ENCODE measurements around the gene CHMP1A.

Gene CHMP1A

GRCh38 chr16:89623511-89624261 is 33.8 kb downstream of the CHMP1A start:
- DNase-seq (ENCODE audit: low read depth): no peak

- DNase-seq (ENCODE audit: low read depth): no peak
Observed at GRCh38 chr16:89621698-89622409, 35.7 kb downstream of the CHMP1A start.

- DNase-seq (ENCODE audit: low read depth): no peak
Observed at GRCh38 chr16:89621136-89621697, 36.3 kb downstream of the CHMP1A start.

- DNase-seq (ENCODE audit: low read depth): no peak
Observed at GRCh38 chr16:89620406-89620841, 37.1 kb downstream of the CHMP1A start.

- DNase-seq (ENCODE audit: low read depth): no peak
Observed at GRCh38 chr16:89619840-89620239, 37.7 kb downstream of the CHMP1A start.

GRCh38 chr16:89618109-89618998 is 39.2 kb downstream of the CHMP1A start:
- DNase-seq (ENCODE audit: low read depth): no peak

GRCh38 chr16:89617036-89617435 is 40.5 kb downstream of the CHMP1A start:
- DNase-seq (ENCODE audit: low read depth): no peak

- no peak for DNase-seq (ENCODE audit: low read depth)
Observed at GRCh38 chr16:89616623-89617022, 40.9 kb downstream of the CHMP1A start.

GRCh38 chr16:89615596-89616090 is 41.9 kb downstream of the CHMP1A start:
- peak; percentile 31 for DNase-seq (ENCODE audit: low read depth)

- no peak for DNase-seq (ENCODE audit: low read depth)
Observed at GRCh38 chr16:89615176-89615575, 42.3 kb downstream of the CHMP1A start.

- DNase-seq (ENCODE audit: low read depth): no peak
Observed at GRCh38 chr16:89613954-89614459, 43.5 kb downstream of the CHMP1A start.

- DNase-seq (ENCODE audit: low read depth): no peak
Observed at GRCh38 chr16:89613231-89613953, 44.1 kb downstream of the CHMP1A start, which contains the start of gene DPEP1. Gene DPEP1, plus strand, starts transcription at chr16:89613642. Its CDS starts 16,769 bp downstream, at chr16:89630411.

GRCh38 chr16:89612415-89613166 is 44.9 kb downstream of the CHMP1A start:
- DNase-seq (ENCODE audit: low read depth): no peak

GRCh38 chr16:89610108-89610453 is 47.4 kb downstream of the CHMP1A start:
- DNase-seq (ENCODE audit: low read depth): no peak

GRCh38 chr16:89607937-89608740 is 49.4 kb downstream of the CHMP1A start:
- DNase-seq (ENCODE audit: low read depth): no peak

GRCh38 chr16:89607453-89607852 is 50.1 kb downstream of the CHMP1A start:
- no peak for DNase-seq (ENCODE audit: low read depth)

GRCh38 chr16:89606006-89606405 is 51.5 kb downstream of the CHMP1A start:
- DNase-seq (ENCODE audit: low read depth): no peak

GRCh38 chr16:89605186-89605970 is 52.1 kb downstream of the CHMP1A start:
- DNase-seq (ENCODE audit: low read depth): no peak

- DNase-seq (ENCODE audit: low read depth): no peak
Observed at GRCh38 chr16:89604764-89605163, 52.7 kb downstream of the CHMP1A start.
